AG09319 (cell line): ENCODE measurements around the gene SPATA16.

Source experiments
- DNase-seq: peaks from one replicate; pipeline ENCODE4 v3.0.0-alpha.2; 2010; ENCODE audit warnings: low read depth; ENCODE audit errors: extremely low read depth
- TF ChIP-seq, protein P1 (sequence below): IDR thresholded peaks from 2 replicates; pipeline ENCODE4 v1.5.1; 2011; ENCODE audit warnings: low read depth, mild to moderate bottlenecking, inconsistent platforms, low read length, moderate library complexity

Gene SPATA16

DNA sequence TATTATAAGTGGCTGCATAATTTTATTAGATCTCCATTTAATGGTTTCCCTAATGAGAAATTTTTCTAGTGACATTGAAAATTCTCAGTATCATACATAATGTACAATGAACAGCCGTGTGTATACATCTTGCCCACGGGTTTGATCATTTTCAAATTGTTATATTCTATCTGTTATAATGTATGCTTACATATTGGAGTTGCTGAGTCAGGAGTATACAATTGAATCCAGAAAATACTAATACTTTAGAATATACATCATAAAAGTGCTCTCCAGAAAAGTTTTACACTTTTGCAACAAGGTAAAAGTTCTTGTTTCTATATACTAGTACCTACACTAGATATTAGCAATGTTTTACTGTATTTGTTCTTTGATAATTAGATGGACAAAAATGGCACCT is 82.8 kb downstream of the SPATA16 start:
- no peak for DNase-seq
- TF ChIP-seq, protein P1, sequence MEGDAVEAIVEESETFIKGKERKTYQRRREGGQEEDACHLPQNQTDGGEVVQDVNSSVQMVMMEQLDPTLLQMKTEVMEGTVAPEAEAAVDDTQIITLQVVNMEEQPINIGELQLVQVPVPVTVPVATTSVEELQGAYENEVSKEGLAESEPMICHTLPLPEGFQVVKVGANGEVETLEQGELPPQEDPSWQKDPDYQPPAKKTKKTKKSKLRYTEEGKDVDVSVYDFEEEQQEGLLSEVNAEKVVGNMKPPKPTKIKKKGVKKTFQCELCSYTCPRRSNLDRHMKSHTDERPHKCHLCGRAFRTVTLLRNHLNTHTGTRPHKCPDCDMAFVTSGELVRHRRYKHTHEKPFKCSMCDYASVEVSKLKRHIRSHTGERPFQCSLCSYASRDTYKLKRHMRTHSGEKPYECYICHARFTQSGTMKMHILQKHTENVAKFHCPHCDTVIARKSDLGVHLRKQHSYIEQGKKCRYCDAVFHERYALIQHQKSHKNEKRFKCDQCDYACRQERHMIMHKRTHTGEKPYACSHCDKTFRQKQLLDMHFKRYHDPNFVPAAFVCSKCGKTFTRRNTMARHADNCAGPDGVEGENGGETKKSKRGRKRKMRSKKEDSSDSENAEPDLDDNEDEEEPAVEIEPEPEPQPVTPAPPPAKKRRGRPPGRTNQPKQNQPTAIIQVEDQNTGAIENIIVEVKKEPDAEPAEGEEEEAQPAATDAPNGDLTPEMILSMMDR: no peak

DNA sequence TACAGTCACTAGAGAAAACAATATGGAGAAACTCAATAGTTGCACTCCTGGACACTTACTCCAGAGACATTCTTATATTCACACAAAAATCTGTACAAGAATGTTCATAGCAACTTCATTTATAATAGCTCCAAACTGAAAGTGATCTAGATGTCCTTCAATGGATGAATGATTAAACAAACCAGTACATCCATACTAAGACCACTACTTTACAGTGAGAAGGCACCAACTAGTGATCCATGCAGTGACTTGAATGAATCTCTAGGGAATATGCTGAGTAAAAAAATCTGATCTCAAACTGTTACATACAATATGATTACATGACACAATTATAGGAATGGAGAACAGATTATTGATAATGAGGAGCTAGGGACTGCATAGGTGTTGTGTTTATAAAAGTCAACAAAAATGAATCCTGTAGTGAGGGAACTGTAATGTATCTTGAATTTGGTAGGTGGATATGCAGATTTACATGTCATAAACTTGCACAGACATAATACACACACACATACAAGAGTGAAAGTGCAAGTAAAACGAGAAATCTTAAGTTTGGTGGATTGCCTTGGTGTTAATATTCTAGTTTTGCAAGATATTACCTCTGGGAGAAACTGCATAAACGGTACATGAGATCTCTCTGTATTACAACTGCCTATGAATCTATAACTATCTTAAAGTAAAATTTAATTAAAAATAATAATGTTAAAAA is 85.7 kb downstream of the SPATA16 start:
- TF ChIP-seq, protein P1: no peak
- DNase-seq: no peak

DNA sequence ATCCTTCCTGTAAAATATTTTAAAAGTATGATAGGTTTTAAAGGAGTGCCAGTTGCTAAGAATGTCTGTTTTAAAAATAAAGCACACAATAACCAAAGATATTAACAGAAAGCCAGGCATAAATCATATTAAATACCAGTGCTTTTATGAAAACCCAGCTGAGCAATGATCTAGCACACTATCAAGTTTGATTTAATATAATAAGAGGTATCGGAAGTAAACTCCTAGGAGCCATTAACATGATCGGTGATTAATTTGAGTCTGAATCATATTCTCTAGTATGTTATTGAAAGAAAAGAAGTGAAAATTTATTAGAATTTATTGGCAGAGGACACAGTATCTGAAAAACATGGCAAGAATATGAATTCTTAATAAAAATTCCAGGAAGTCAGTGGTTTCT is 91.7 kb downstream of the SPATA16 start:
- TF ChIP-seq, protein P1: no peak

DNA sequence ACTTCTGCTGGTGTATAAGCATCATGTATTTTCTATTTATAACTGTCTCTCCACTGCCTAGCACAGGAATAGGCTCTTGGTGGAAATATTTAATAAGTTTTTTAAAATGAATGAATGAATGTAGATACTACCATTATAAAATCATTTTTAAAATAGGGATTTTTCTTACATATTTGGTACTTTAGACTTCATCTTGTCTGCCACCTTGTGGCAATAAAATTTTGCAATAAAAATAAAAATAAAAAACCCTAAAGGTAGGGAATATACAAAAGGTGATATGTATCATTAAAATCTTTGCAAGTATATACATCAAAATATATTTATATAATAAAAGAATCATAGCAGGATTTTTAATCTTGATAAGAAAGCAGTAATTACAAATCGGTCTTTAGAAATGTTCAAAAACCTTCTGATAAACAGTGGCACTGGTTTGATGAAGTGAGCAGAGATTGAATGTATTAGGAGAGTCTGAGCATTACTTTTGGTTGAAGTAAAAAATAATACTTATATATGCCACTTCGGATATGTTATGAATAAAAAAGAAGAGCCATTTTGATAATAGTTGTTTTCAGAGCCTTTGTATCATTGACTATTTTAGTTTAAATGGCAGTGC is 95.2 kb downstream of the SPATA16 start:
- no peak for DNase-seq
- TF ChIP-seq, protein P1: peak; percentile 11

More for the DNA sequence above, 91.7 kb downstream of the SPATA16 start:
- no peak for DNase-seq

DNA sequence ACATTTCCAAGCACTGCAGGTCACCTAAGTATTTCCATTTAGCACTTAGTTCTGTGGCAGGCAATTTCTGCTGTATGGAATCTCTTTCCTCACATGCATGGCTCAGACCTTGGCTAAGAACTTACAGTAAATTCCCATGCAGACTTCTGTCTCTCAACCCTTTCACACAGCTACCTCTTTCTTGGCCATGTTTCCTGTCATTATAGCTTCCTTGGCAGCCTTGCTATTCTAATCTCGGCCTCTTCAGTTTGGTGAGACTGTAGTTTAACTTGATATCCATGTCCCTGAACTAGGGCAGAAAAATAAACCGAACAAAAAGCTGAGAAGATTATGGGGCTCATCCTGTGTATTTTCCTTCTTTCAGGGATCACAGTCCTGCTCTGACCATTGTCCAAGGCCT is 96.0 kb downstream of the SPATA16 start:
- DNase-seq: no peak
- TF ChIP-seq, protein P1: no peak

DNA sequence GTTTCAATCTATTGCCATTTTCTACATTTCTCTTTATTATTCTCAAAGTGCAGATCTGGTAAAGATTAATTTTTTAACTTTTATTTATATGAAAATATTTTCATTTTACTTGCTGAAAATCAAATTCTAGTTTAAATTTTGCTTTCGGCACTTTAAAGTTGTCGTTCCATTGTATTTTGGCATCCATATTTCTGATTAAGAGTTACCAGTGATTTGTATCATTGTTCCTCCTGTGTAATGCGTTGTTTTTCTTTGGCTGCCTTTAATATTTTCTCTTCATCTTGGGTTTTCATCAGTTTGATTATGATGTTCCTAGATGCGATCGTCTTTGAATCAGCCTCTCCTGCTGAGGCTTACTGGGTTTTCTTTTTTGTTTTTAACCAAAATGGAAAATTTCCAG is 97.3 kb downstream of the SPATA16 start:
- TF ChIP-seq, protein P1: no peak
- no peak for DNase-seq

DNA sequence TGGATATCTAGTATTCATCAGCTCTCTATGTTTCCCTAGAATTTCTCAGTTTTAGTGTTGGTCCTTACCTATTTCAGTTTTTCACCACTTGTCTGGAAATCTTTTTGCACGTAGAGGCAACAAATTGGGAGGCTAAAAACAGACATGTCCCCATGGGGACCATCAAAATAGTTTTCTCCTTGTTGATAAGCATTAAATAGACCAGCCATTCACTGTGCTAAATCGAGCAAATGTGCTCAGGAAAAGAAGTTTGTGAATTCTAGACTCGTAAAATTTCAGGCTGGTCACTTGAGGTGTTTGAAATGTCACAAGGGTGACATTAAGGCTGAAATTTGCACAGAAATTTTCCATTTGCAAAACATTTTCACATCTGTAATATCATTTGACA is 102.6 kb downstream of the SPATA16 start:
- TF ChIP-seq, protein P1: no peak
- no peak for DNase-seq
